DMS79 (cell line): ENCODE results near the gene ABCA7.
"Not testable (repeated sequence)": the region's sequence is repeated elsewhere in the genome, so short reads cannot be mapped to it uniquely, and the experiment has no call there.

ENCODE experiments used
- DNase-seq: peaks from one replicate; lab custom pipeline; 2025; lab: John Stamatoyannopoulos, UW

ABCA7 gene

GRCh38 chr19:1017115-1017905 lies 22.6 kb upstream of the ABCA7 start:
- no peak for DNase-seq

- DNase-seq, result no peak
These were observed 22.0 kb upstream of the ABCA7 start for GRCh38 chr19:1017906-1018305.

- no peak for DNase-seq
These were observed 21.5 kb upstream of the ABCA7 start for GRCh38 chr19:1018393-1018792.

- DNase-seq, result no peak
These were observed 20.8 kb upstream of the ABCA7 start for GRCh38 chr19:1018932-1019615.

GRCh38 chr19:1019616-1019961 lies 20.3 kb upstream of the ABCA7 start:
- no peak for DNase-seq

GRCh38 chr19:1019980-1020867 lies 19.7 kb upstream of the ABCA7 start:
- DNase-seq, result no peak

- peak; percentile 93 for DNase-seq
These were observed 19.0 kb upstream of the ABCA7 start, which contains the start of gene TMEM259 for GRCh38 chr19:1020868-1021425. TMEM259 (minus strand) TSS chr19:1021123; CDS start chr19:1020996, 127 bp downstream.

- not testable (repeated sequence) for DNase-seq
These were observed 16.1 kb upstream of the ABCA7 start for GRCh38 chr19:1023883-1024188.

- not testable (repeated sequence) for DNase-seq
These were observed 14.8 kb upstream of the ABCA7 start for GRCh38 chr19:1025080-1025479.

GRCh38 chr19:1025960-1026782 lies 13.7 kb upstream of the ABCA7 start, which contains the start of gene CNN2:
CNN2 (plus strand) TSS chr19:1026608; CDS start chr19:1026662, 54 bp downstream.
- no peak for DNase-seq

GRCh38 chr19:1026783-1027649 lies 12.9 kb upstream of the ABCA7 start:
- DNase-seq, result no peak

GRCh38 chr19:1027650-1028061 lies 12.3 kb upstream of the ABCA7 start:
- DNase-seq, result no peak

- DNase-seq, result no peak
These were observed 11.6 kb upstream of the ABCA7 start for GRCh38 chr19:1028062-1028926.

GRCh38 chr19:1032264-1032867 lies 7.5 kb upstream of the ABCA7 start:
- no peak for DNase-seq

- no peak for DNase-seq
These were observed 3.8 kb upstream of the ABCA7 start for GRCh38 chr19:1035998-1036621.

GRCh38 chr19:1037621-1038064 lies 2.3 kb upstream of the ABCA7 start:
- DNase-seq, result no peak

- DNase-seq, result no peak
These were observed 795 bp upstream of the ABCA7 start for GRCh38 chr19:1038978-1039645.
